IMR-90 (cell line): ENCODE measurements around the gene BATF2. TPM values are rescaled to one million over a fixed set of nuclear protein-coding genes. Genes with fewer than 3 reads are reported as not detected.
A peak's percentile ranks its signal among the peaks of the same experiment; 100 is the strongest.

Experiments used
- ATAC-seq: fragments of 200-7000 bp; cut with Tn5 transposase; 2 replicates; pipeline ENCODE4 v1.9.1; 2020; ENCODE audit warnings: low read depth, mild to moderate bottlenecking, moderate library complexity
- BruUV-seq: library from RNA; stranded (reverse); fragments of 400-500 nt; replicated peaks from 2 replicates; lab custom pipeline; 2021; lab: Mats Ljungman, UMichigan
- CTCF ChIA-PET: fragments of 300-600 bp; formaldehyde crosslinking; extraction: SDS; loops from one replicate; lab custom pipeline; 2021; ENCODE audit warnings: antibody characterized with exemption; lab: Yijun Ruan, JAX
- POLR2A ChIA-PET: fragments of 300-600 bp; sonication (Branson Sonifier 250); formaldehyde crosslinking; loops from one replicate; lab custom pipeline; 2022; ENCODE audit warnings: antibody characterized with exemption; ENCODE audit not compliant: unreplicated experiment; lab: Charles Lee
- DNase-seq: peaks from one replicate; pipeline ENCODE4 v3.0.0; 2013
- H2AFZ ChIP-seq: replicated peaks from 2 replicates; pipeline ENCODE3; 2013; ENCODE audit warnings: low read length, mild to moderate bottlenecking; ENCODE audit not compliant: poor library complexity
- H2AK5ac ChIP-seq: 2 replicates; pipeline ENCODE4 v1.6.1; 2013; ENCODE audit warnings: low read depth, low read length, inconsistent platforms
- H2AK9ac ChIP-seq: replicated peaks from 2 replicates; pipeline ENCODE3; 2013; ENCODE audit warnings: mild to moderate bottlenecking, low read depth, low read length, moderate library complexity; ENCODE audit not compliant: poor library complexity
- H2BK120ac ChIP-seq: 2 replicates; pipeline ENCODE4 v1.6.1; 2013; ENCODE audit warnings: low read depth, low read length, inconsistent platforms
- H2BK15ac ChIP-seq: 3 replicates; pipeline ENCODE4 v1.6.1; 2013; ENCODE audit warnings: low read depth, low read length, inconsistent platforms
- H2BK20ac ChIP-seq: 2 replicates; pipeline ENCODE4 v1.6.1; 2013; ENCODE audit warnings: low read depth, mild to moderate bottlenecking, inconsistent platforms, low read length, moderate library complexity
- H2BK5ac ChIP-seq: 2 replicates; pipeline ENCODE4 v1.6.1; 2013; ENCODE audit warnings: mild to moderate bottlenecking, low read depth, low read length, inconsistent platforms; ENCODE audit not compliant: poor library complexity, severe bottlenecking
- H3K14ac ChIP-seq: replicated peaks from 2 replicates; pipeline ENCODE4 v1.6.1; 2013; ENCODE audit warnings: low read depth, low read length, inconsistent platforms
- H3K18ac ChIP-seq: 2 replicates; pipeline ENCODE4 v1.6.1; 2013; ENCODE audit warnings: low read depth, low read length, control low read depth
- H3K23ac ChIP-seq: 2 replicates; pipeline ENCODE4 v1.6.1; 2013; ENCODE audit warnings: low read depth, low read length, inconsistent platforms
- H3K27ac ChIP-seq: 2 replicates; pipeline ENCODE4 v1.5.1; 2013; ENCODE audit warnings: mild to moderate bottlenecking, control low read depth, low read length; ENCODE audit not compliant: insufficient read depth
- H3K27me3 ChIP-seq: 2 replicates; pipeline ENCODE4 v1.6.1; 2013; ENCODE audit warnings: low read length; ENCODE audit not compliant: control insufficient read depth, insufficient read depth
- H3K36me3 ChIP-seq: 2 replicates; pipeline ENCODE4 v1.6.1; 2013; ENCODE audit warnings: low read length, mixed read lengths; ENCODE audit not compliant: control insufficient read depth, insufficient read depth
- H3K4ac ChIP-seq: 2 replicates; pipeline ENCODE4 v1.6.1; 2013; ENCODE audit warnings: low read depth, low read length, inconsistent platforms
- H3K4me1 ChIP-seq: 2 replicates; pipeline ENCODE4 v1.6.1; 2013; ENCODE audit warnings: low read length, mixed read lengths; ENCODE audit not compliant: control insufficient read depth, insufficient read depth
- H3K4me2 ChIP-seq: 2 replicates; pipeline ENCODE4 v1.6.1; 2013; ENCODE audit warnings: low read depth, mild to moderate bottlenecking, control low read depth, low read length, moderate library complexity
- H3K4me3 ChIP-seq: 2 replicates; pipeline ENCODE4 v1.5.1; 2013; ENCODE audit warnings: low read depth, mild to moderate bottlenecking, control low read depth, low read length, moderate library complexity; ENCODE audit not compliant: insufficient read depth
- H3K56ac ChIP-seq: 2 replicates; pipeline ENCODE4 v1.6.1; 2013; ENCODE audit warnings: low read length, inconsistent platforms; ENCODE audit not compliant: insufficient read depth; ENCODE audit errors: extremely low read depth
- H3K79me1 ChIP-seq, 2 experiments: 2 replicates each; pipeline ENCODE4 v1.6.1; 2013; ENCODE audit warnings: low read length in 2 of 2, inconsistent platforms in 1 of 2, low read depth in 1 of 2
- H3K9ac ChIP-seq: 2 replicates; pipeline ENCODE4 v1.6.1; 2013; ENCODE audit warnings: low read depth, low read length, control low read depth
- H3K9me1 ChIP-seq: 2 replicates; pipeline ENCODE4 v1.6.1; 2013; ENCODE audit warnings: low read length, inconsistent platforms; ENCODE audit not compliant: insufficient read depth
- H3K9me3 ChIP-seq: 2 replicates; pipeline ENCODE4 v1.6.1; 2013; ENCODE audit warnings: low read length; ENCODE audit not compliant: control insufficient read depth, insufficient read depth
- H4K20me1 ChIP-seq: 2 replicates; pipeline ENCODE4 v1.6.1; 2013; ENCODE audit warnings: low read length, inconsistent platforms; ENCODE audit not compliant: insufficient read depth
- H4K5ac ChIP-seq: 2 replicates; pipeline ENCODE4 v1.6.1; 2013; ENCODE audit warnings: mild to moderate bottlenecking, low read depth, low read length, control low read depth
- H4K8ac ChIP-seq, 2 experiments: 2 replicates each; pipeline ENCODE4 v1.6.1; 2013; ENCODE audit warnings: low read depth in 2 of 2, low read length in 2 of 2, control low read depth in 1 of 2, inconsistent platforms in 1 of 2
- H4K91ac ChIP-seq: 2 replicates; pipeline ENCODE4 v1.6.1; 2013; ENCODE audit warnings: low read depth, low read length, inconsistent platforms; ENCODE audit not compliant: insufficient read depth
- BHLHE40 ChIP-seq: fragments of 150-350 bp; IDR thresholded peaks from 2 replicates; pipeline ENCODE4 v1.6.1; 2016; ENCODE audit warnings: mild to moderate bottlenecking, low read depth, low read length
- CEBPB ChIP-seq: IDR thresholded peaks from 2 replicates; pipeline ENCODE4 v1.6.1; 2012; ENCODE audit warnings: low read depth, low read length, improper control_type of control experiment
- CHD1 ChIP-seq: IDR thresholded peaks from 2 replicates; pipeline ENCODE4 v1.6.1; 2012; ENCODE audit warnings: low read depth, low read length, improper control_type of control experiment
- FOS ChIP-seq: fragments of 150-350 bp; IDR thresholded peaks from 2 replicates; pipeline ENCODE4 v1.6.1; 2016; ENCODE audit warnings: low read depth, low read length
- MAFK ChIP-seq: IDR thresholded peaks from 2 replicates; pipeline ENCODE4 v1.6.1; 2012; ENCODE audit warnings: low read depth, low read length, improper control_type of control experiment
- MAZ ChIP-seq: IDR thresholded peaks from 2 replicates; pipeline ENCODE4 v1.6.1; 2012; ENCODE audit warnings: low read depth, mild to moderate bottlenecking, low read length, improper control_type of control experiment, moderate library complexity, borderline replicate concordance
- MXI1 ChIP-seq: IDR thresholded peaks from 2 replicates; pipeline ENCODE4 v1.6.1; 2012; ENCODE audit warnings: low read depth, mild to moderate bottlenecking, low read length, moderate library complexity, borderline replicate concordance
- NFE2L2 ChIP-seq: fragments of 150-350 bp; IDR thresholded peaks from 2 replicates; pipeline ENCODE4 v1.6.1; 2016; ENCODE audit warnings: low read depth, mild to moderate bottlenecking, low read length
- POLR2A ChIP-seq: IDR thresholded peaks from 2 replicates; pipeline ENCODE4 v1.6.1; 2012; ENCODE audit warnings: mild to moderate bottlenecking, low read depth, low read length
- RAD21 ChIP-seq: IDR thresholded peaks from 2 replicates; pipeline ENCODE4 v1.6.1; 2012; ENCODE audit warnings: low read length, improper control_type of control experiment
- RCOR1 ChIP-seq: IDR thresholded peaks from 2 replicates; pipeline ENCODE4 v1.6.1; 2012; ENCODE audit warnings: mild to moderate bottlenecking, low read length, improper control_type of control experiment; ENCODE audit not compliant: insufficient replicate concordance
- RFX5 ChIP-seq: IDR thresholded peaks from 2 replicates; pipeline ENCODE4 v1.8.0; 2012; ENCODE audit warnings: low read depth, mild to moderate bottlenecking, low read length, moderate library complexity
- SMC3 ChIP-seq: fragments of 150-350 bp; IDR thresholded peaks from 2 replicates; pipeline ENCODE4 v1.6.1; 2016; ENCODE audit warnings: low read depth, mild to moderate bottlenecking, antibody characterized with exemption, low read length, moderate library complexity
- WGBS, 2 experiments: methylation state at CpG; one replicate each; pipeline versions ENCODE4 v1.1.5 to v1.1.7; 2013; ENCODE audit warnings: missing lambda C conversion rate in 2 of 2; ENCODE audit not compliant: insufficient read length in 1 of 2; ENCODE audit errors: extremely low coverage in 2 of 2; 5-methylcytosine and 5-hydroxymethylcytosine counted together
- dilution Hi-C: fragments of 300-500 bp; cut with HindIII; formaldehyde crosslinking; loops from one replicate; pipeline ENCODE4 v1.14.3; 2018; ENCODE audit warnings: low sequenced_read_pairs; ENCODE audit not compliant: unreplicated experiment
- in situ Hi-C: fragments of 300-500 bp; cut with MboI; formaldehyde crosslinking; loops from 3 replicates; pipeline ENCODE4 v1.14.3; 2019; ENCODE audit warnings: low sequenced_read_pairs, inconsistent platforms, mixed read lengths
- intact Hi-C: fragments of 100-400 bp; cut with micrococcal nuclease; formaldehyde crosslinking; loops from 2 replicates; pipeline ENCODE4 v1.10.0; 2022
- polyA plus RNA-seq, 3 experiments: library from polyadenylated mRNA; depleted of rRNA; stranded (reverse); fragments of >200 nt; gene quantifications; 2 replicates each; pipeline ENCODE4 v1.2.3, GENCODE V29; 2012; ENCODE audit warnings: low replicate concordance in 1 of 3
- total RNA-seq: library from RNA; depleted of rRNA; stranded (reverse); fragments of >200 nt; gene quantifications from 2 replicates; pipeline ENCODE4 v1.2.3, GENCODE V29; 2012
- TF ChIP-seq, protein P1 (sequence below): fragments of 150-350 bp; IDR thresholded peaks from 2 replicates; pipeline ENCODE4 v1.6.1; 2016; ENCODE audit warnings: low read depth, mild to moderate bottlenecking, low read length, moderate library complexity, borderline replicate concordance
- TF ChIP-seq, protein P2 (sequence below): fragments of 150-350 bp; IDR thresholded peaks from 2 replicates; pipeline ENCODE4 v1.6.1; 2017; ENCODE audit warnings: mild to moderate bottlenecking, antibody characterized with exemption, low read length, low read depth
- TF ChIP-seq, protein P3 (sequence below): conservative IDR thresholded peaks from 2 replicates; pipeline ENCODE4 v1.5.1; 2012; ENCODE audit warnings: mild to moderate bottlenecking, low read depth, low read length, improper control_type of control experiment

Gene BATF2
- total and polyA plus RNA-seq, 2 of the 4 experiments (the other 2 are of a cell fraction) = 0.36 to 1.2 TPM

DNA sequence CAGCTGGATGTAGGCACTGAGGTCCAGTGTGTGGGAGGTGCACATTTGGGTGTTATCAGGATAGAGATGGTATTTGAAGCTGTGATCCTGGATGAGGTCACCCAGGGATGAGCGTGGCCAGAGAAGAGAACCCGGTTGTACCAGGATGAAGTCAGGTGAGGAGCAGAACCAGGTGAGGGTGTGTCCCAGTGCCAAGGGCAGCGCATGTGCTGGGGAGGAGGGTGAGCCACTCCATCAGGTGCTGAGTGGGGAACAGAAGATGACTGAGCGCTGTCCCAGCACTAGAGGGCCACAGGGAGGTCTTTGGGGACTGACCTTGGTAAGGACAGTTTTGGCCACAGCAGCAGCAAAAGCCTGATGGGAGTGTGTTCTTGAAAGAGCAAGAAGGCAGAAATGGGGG lies 19.9 kb upstream of the BATF2 start:
- H4K91ac ChIP-seq = no peak overlapping the region
- TF ChIP-seq, protein P1, sequence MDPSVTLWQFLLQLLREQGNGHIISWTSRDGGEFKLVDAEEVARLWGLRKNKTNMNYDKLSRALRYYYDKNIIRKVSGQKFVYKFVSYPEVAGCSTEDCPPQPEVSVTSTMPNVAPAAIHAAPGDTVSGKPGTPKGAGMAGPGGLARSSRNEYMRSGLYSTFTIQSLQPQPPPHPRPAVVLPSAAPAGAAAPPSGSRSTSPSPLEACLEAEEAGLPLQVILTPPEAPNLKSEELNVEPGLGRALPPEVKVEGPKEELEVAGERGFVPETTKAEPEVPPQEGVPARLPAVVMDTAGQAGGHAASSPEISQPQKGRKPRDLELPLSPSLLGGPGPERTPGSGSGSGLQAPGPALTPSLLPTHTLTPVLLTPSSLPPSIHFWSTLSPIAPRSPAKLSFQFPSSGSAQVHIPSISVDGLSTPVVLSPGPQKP = no peak
- TF ChIP-seq SMC3 = no peak
- no peak for TF ChIP-seq MXI1
- TF ChIP-seq FOS = no peak
- TF ChIP-seq CHD1 = no peak
- no peak for TF ChIP-seq BHLHE40
- TF ChIP-seq RFX5 = no peak
- TF ChIP-seq, protein P2, sequence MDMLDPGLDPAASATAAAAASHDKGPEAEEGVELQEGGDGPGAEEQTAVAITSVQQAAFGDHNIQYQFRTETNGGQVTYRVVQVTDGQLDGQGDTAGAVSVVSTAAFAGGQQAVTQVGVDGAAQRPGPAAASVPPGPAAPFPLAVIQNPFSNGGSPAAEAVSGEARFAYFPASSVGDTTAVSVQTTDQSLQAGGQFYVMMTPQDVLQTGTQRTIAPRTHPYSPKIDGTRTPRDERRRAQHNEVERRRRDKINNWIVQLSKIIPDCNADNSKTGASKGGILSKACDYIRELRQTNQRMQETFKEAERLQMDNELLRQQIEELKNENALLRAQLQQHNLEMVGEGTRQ = no peak
- TF ChIP-seq RCOR1 = no peak
- TF ChIP-seq POLR2A = no peak
- TF ChIP-seq CEBPB = no peak
- no peak for TF ChIP-seq MAFK
- TF ChIP-seq, protein P3, sequence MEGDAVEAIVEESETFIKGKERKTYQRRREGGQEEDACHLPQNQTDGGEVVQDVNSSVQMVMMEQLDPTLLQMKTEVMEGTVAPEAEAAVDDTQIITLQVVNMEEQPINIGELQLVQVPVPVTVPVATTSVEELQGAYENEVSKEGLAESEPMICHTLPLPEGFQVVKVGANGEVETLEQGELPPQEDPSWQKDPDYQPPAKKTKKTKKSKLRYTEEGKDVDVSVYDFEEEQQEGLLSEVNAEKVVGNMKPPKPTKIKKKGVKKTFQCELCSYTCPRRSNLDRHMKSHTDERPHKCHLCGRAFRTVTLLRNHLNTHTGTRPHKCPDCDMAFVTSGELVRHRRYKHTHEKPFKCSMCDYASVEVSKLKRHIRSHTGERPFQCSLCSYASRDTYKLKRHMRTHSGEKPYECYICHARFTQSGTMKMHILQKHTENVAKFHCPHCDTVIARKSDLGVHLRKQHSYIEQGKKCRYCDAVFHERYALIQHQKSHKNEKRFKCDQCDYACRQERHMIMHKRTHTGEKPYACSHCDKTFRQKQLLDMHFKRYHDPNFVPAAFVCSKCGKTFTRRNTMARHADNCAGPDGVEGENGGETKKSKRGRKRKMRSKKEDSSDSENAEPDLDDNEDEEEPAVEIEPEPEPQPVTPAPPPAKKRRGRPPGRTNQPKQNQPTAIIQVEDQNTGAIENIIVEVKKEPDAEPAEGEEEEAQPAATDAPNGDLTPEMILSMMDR = no peak
- no peak for TF ChIP-seq MAZ
- TF ChIP-seq NFE2L2 = no peak
- TF ChIP-seq RAD21 = no peak
- no peak overlapping the region for H3K4ac ChIP-seq
- H2AK9ac ChIP-seq = no peak overlapping the region
- no peaks in the 10 kb centered on the region for H4K20me1 ChIP-seq
- peaks cover 11% of the 10 kb centered on the region for H3K36me3 ChIP-seq
- no peak for ATAC-seq
- H3K56ac ChIP-seq = no peak overlapping the region
- H2BK120ac ChIP-seq = no peak overlapping the region
- H2AFZ ChIP-seq = no peak overlapping the region
- dilution Hi-C loops = no loop called here
- intact Hi-C loops = no loop called here
- H3K79me1 ChIP-seq = peaks cover 15 to 41% of the 10 kb centered on the region in 2 experiments
- H3K4me3 ChIP-seq = no peak overlapping the region
- H3K18ac ChIP-seq = no peak overlapping the region
- peaks cover 21% of the 10 kb centered on the region for H3K9me1 ChIP-seq
- H3K9ac ChIP-seq = no peak overlapping the region
- CTCF ChIA-PET = no interaction called here
- in situ Hi-C loops = no loop called here
- DNase-seq = no peak
- no peak overlapping the region for H2BK15ac ChIP-seq
- H2BK20ac ChIP-seq = no peak overlapping the region
- 0 out of 2 replicates have a peak overlapping the region, but pooled peaks have one; percentile 52 for H2AK5ac ChIP-seq
- no peak overlapping the region for H3K14ac ChIP-seq
- H4K8ac ChIP-seq = no peak overlapping the region
- no peak overlapping the region for H3K27ac ChIP-seq
- peaks cover 5% of the 10 kb centered on the region for H3K4me1 ChIP-seq
- POLR2A ChIA-PET = no interaction called here
- no peaks in the 10 kb centered on the region for H3K9me3 ChIP-seq
- no peak overlapping the region for H3K23ac ChIP-seq
- H2BK5ac ChIP-seq = no peak overlapping the region
- H3K27me3 ChIP-seq = no peaks in the 10 kb centered on the region
- BruUV-seq = no TSS peak
- no peak overlapping the region for H4K5ac ChIP-seq
- H3K4me2 ChIP-seq = no peak overlapping the region
- 100% methylated on average over 2 of the region's 4 CpGs; no CpG with 5 or more reads in 1 of the 2 experiments for WGBS, 2 experiments
